Measurements from ENCODE around the gene UNC5B.

- TF ChIP-seq CTCF (IDR thresholded peaks at IDR 0.05) = no peak
- TF ChIP-seq POLR2A (IDR thresholded peaks at IDR 0.05) = no peak
These were observed 130.4 kb downstream of the UNC5B start for GRCh38 chr10:71342573-71343391.

All from thyroid gland (tissue), 4 donors.